Measurements from ENCODE around the gene ZNF771. TPM values are rescaled to one million over a fixed set of nuclear protein-coding genes. Genes with fewer than 3 reads are reported as not detected.

ZNF771 gene
- total RNA-seq = 1 to 10 TPM; 4.2 to 5.2 TPM

DNA sequence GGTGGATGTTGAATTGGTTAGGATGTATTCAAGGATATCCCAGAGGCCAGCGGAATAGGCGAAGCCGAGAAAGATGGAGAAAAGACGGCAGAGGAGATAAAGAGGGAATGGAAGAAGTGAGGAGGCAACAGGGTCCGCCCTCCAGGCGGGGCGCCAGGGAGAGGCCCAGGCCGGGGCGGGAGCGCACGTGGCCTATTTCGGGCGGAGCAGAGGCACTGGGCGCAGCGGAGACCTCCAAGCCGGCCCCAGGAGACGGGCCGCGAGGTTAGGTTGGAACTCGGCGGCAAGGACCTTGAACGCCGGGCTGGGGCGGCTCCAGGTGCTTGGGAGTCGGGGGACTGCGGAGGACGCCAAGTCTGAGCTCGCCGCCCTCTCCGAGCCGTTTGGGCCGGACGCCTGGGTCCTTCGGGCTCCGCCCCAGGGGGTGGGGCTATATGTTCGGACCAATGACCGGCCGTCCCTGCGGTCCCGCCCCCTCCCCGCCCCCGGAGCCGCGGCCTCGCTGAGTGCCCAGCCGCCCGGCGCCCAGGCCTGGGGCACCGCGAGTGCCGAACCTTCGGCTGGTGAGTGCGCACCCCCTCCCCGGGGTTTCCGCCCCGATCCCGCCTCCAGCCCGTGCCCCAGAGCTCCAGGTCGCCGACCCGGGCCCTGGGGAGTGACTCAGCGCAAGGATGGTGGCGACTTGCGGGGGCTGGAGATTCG, at the start of gene ZNF771:
Gene ZNF771 (plus strand): TSS at position 505 of the 702 bp plus-strand sequence. CDS start 448 bp downstream, outside the sequence.
- DNase-seq = peak; percentile 90
- Mint-ChIP-seq H3K27me3 (peaks cover 3% of the 10 kb centered on the region), H3K4me1 (peaks cover 30% of the 10 kb centered on the region), H3K36me3 (peaks cover 6% of the 10 kb centered on the region), H3K9me3 (no peaks in the 10 kb centered on the region), H3K27ac (peak within 1 kb of the TSS; percentile 99), H3K4me3 (peak within 1 kb of the TSS; percentile 98)

DNA sequence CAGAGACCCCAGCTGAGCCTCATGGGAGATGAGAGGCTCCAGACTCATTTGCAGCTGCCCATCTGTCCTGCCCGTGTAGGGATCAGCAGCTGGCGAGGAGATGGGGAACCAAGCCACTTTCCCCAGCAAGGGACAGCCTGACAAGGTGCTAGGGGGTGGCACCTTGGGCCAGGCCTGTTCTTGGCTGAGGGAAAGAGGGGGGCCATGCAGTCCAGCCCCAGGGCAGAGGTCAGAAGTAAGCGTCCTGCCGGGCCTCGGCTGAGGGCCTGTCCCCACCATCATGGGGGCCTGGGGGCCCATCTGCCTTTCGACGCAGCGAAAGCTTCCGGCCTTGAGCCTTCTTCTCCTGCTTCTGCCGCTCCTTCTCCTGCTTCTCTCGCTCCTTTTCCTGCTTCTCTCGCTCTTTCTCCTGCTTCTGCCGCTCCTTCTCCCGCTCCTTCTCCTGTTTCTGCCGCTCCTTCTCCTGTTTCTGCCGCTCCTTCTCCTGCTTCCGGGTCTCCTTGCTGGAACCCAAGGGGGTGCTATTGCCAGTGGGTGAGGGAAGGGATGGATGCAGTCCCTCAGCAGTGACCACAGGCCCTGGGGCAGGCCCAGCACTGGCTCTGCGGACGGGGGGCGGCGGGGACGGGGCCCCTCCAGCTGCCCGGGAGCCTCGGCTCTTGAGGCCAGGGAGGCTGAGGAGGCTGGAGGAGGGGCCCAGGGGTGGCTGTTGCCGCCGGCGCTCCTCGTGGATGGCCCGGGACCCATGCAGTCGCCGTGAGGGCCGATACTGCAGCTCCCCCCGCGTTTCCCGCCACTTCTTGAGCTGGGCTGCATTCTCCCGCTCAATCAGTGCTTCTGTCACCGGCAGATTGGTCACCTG, 49.5 kb upstream of the ZNF771 start:
- no peaks in the 10 kb centered on the region for H3K9me3 Mint-ChIP-seq
- DNase-seq = no peak
- no peaks in the 10 kb centered on the region for H3K27me3 Mint-ChIP-seq
- no peak overlapping the region for H3K4me3 Mint-ChIP-seq
- H3K36me3 Mint-ChIP-seq = peaks cover 11% of the 10 kb centered on the region
- H3K4me1 Mint-ChIP-seq = peaks cover 25% of the 10 kb centered on the region
- no peak overlapping the region for H3K27ac Mint-ChIP-seq

DNA sequence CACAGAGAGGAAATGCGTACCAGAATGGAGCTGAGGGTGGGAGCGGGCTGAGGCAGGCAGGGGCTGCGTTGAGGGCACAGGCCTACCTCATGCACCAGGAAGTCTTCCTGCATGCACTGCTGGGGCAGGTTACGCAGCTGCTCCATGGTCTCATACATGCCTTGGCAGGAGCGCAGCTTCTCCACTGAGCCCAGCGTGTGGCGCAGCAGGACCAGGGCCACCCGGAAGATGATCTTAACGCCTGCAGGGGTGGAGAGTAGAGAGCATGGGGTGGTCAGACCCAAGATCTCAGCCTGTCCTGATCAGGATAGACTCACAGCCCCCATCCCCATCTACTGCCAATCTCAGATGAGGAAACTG, 48.8 kb upstream of the ZNF771 start:
- Mint-ChIP-seq H3K27ac (no peak overlapping the region), H3K9me3 (no peaks in the 10 kb centered on the region)
- DNase-seq = no peak

DNA sequence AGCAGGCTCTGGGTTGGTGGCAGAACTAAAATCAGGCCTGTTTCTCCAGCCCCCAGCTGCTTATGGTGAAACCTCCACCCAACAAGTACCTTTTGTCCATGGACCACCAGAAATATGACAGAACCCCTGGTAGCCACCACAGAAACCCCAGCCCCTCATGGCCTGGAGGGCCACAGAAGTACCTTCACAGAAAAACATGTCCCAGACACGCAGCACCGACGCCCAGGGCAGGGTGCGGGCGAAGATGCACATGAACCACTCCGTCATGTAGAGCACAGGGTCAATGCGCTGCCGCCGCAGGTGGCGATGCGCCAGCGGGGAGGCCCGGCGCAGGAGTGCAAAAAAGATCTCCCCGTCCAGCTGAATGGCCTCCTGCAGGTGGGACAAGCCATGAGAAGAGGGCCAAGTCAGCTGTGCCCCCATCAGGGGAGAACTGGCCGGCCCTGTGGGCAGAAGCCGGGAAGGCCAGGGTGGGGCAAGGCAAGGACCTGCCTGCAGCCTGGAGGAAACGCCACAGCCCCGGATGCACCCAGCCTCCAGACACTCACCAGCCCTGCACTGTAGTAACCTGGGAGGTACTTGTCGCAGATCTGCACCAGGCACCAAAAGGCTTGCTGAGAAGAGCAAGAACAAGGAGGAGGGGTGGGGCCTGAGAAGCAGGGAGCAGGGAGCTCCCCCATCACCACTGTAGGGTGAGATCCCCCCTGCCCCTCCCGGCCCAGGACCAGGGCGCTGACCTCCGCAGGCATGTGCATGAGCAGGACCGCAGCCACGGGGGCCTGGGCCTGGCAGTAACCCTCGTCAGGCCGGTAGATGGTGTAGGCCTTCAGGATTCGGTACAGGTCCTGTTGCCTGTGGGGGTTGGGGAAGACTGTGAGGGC, 48.2 kb upstream of the ZNF771 start:
- Mint-ChIP-seq H3K36me3 (peaks cover 12% of the 10 kb centered on the region), H3K27me3 (no peaks in the 10 kb centered on the region), H3K4me1 (peaks cover 20% of the 10 kb centered on the region), H3K27ac (no peak overlapping the region), H3K9me3 (no peaks in the 10 kb centered on the region), H3K4me3 (no peak overlapping the region)
- no peak for DNase-seq

More for the DNA sequence above, 48.8 kb upstream of the ZNF771 start:
- no peaks in the 10 kb centered on the region for H3K27me3 Mint-ChIP-seq
- peaks cover 22% of the 10 kb centered on the region for H3K4me1 Mint-ChIP-seq
- H3K36me3 Mint-ChIP-seq = peaks cover 12% of the 10 kb centered on the region
- H3K4me3 Mint-ChIP-seq = no peak overlapping the region

DNA sequence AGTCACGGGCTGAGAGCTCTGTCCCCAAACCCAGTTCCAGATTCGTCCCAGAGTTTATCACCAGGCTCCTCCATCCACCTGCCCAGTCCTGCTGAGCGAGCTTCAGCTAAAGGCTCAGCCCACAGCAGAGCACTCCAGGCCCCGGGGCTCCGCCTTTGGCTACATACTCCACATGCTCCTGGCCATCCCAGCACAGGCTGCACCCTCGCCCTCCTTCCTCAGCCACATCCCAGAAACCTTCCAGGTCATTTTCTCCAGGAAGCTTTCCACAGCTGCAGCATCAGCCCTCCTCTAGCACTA, 47.6 kb upstream of the ZNF771 start:
- no peak for DNase-seq
- Mint-ChIP-seq H3K27me3 (no peaks in the 10 kb centered on the region), H3K4me1 (peaks cover 16% of the 10 kb centered on the region), H3K9me3 (no peaks in the 10 kb centered on the region), H3K36me3 (peaks cover 12% of the 10 kb centered on the region), H3K4me3 (no peak overlapping the region), H3K27ac (no peak overlapping the region)

DNA sequence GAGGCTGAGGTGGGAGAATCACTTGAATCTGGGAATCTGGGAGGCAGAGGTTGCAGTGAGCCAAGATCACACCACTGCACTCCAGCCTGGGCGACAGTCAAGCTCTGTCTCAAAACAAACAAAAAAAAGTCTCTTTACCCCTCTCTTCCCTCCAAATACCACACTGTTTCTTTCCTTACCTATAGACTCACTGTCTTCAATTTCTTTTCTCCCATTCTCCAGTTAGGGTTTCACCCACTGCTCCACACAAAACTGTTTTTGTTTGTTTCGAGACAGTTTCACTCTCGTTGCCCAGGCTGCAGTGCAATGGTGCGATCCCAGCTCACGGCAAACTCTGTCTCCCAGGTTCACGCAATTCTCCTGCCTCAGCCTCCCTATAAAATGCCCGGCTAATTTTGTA, 46.2 kb upstream of the ZNF771 start:
- Mint-ChIP-seq H3K4me3 (no peak overlapping the region), H3K9me3 (no peaks in the 10 kb centered on the region), H3K27ac (no peak overlapping the region), H3K4me1 (peaks cover 11% of the 10 kb centered on the region), H3K27me3 (no peaks in the 10 kb centered on the region), H3K36me3 (peaks cover 15% of the 10 kb centered on the region)
- DNase-seq = no peak

DNA sequence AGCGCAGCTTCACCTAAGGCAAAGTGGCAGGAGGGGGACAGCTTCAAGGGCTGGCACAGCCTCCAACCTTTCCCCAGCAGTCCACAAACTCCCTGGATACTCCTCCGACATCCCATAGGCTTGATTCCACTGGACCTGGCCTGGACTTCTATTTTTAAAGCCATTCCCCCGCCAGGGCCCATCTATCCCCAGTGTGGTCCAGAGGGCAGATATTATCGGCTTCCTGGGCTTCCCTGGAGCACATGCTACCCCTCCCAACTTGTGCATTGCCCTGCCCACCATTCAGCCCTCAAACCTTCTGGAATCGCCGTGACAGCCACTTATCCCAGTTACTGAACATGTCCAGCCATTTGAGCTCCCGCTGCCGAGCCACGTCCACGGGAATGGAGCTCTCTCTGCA, 42.2 kb upstream of the ZNF771 start:
- Mint-ChIP-seq H3K27ac (no peak overlapping the region), H3K27me3 (no peaks in the 10 kb centered on the region), H3K4me3 (no peak overlapping the region), H3K36me3 (peaks cover 20% of the 10 kb centered on the region), H3K4me1 (peaks cover 26% of the 10 kb centered on the region), H3K9me3 (no peaks in the 10 kb centered on the region)
- DNase-seq = no peak

DNA sequence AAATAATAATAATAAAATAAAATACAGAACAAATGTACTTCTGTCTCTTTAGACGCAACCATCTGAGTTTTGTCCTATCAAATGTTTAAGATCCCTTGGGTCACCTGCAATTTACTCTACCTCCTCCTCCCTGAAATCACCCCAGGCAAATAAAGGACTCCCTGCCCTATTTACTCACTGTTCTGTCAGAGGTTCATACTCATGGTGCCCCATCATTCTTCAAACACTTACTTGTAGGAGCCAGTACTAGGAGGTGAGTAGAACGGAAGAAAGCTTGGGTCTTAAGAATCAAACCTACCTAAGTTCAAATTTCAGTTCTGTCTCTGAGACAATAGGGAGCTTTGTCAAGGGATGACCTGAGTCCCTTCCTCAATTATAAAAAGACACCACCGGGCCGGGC, 40.9 kb upstream of the ZNF771 start:
- DNase-seq = no peak
- H3K27me3 Mint-ChIP-seq = peaks cover 4% of the 10 kb centered on the region
- peak overlapping the region; percentile 93 for H3K4me3 Mint-ChIP-seq
- H3K9me3 Mint-ChIP-seq = no peaks in the 10 kb centered on the region
- peaks cover 20% of the 10 kb centered on the region for H3K36me3 Mint-ChIP-seq
- no peak overlapping the region for H3K27ac Mint-ChIP-seq
- H3K4me1 Mint-ChIP-seq = peaks cover 30% of the 10 kb centered on the region

DNA sequence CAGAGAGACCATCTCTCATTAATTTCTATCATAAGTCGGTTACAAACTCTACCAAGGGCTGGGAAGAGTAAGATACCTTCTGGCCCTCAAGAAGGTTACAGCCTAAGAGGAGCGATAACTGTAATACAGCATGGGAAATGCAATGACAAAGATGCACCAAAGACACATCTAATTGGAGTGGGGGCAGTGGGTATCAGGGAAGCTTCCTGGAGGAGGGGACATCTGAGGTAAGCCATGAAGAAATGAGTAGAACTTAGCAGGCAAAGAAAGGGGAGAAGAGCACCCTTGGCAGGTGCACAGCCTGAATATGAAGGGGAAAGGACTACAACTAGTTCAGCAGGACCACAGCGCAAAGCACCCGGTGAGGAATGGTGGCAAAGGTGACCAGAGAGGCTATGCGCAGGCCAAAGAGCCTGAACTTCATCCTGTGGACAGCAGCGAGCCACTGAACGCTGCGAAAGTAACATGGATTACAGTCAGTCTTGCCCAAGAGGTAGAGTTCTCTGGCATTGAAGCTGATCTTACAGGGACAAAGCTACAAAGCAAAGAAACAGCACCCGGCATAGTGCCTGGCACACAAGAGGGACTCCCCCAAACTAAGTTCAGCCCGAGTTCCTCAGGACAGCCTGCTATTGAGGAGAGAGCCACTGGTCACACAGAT, 39.9 kb upstream of the ZNF771 start:
- H3K4me1 Mint-ChIP-seq = peaks cover 38% of the 10 kb centered on the region
- H3K36me3 Mint-ChIP-seq = peaks cover 18% of the 10 kb centered on the region

DNA sequence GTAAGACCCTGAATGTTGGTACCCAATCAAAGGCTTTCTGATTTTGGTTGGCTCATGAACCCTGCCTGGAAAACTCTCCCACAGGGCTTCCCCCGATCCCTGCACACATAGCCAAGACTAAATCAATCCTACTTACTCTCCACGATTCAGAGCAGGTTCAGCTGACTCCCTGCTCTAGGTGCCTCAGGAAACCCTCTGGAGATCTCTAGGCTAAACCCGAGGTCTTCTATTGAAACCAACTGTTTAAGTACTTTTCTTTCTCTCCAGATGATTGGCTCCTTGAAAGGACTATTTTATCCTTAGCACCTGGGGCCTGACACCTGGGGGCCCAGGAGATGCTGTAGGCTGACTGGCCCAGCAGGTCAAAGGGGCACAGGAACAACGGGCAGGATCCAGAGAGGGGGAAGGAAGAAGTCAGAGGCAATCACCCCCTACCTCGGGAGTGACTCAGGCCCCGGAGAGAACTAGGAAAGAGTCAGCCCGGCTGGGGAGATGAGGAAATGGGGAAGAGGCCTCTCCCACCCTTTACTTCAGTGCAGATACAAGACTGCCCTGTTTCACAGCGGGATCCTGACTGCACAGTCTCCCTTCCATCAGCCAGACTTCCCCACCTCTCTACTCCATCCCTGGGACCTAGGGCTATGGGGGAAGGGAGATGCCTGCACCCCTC, 39.1 kb upstream of the ZNF771 start:
- DNase-seq = no peak
- Mint-ChIP-seq H3K27me3 (peaks cover 4% of the 10 kb centered on the region), H3K27ac (peak overlapping the region; percentile 78), H3K9me3 (no peaks in the 10 kb centered on the region), H3K4me3 (peak overlapping the region; percentile 93), H3K4me1 (peaks cover 38% of the 10 kb centered on the region), H3K36me3 (peaks cover 14% of the 10 kb centered on the region)

More for the DNA sequence above, 39.9 kb upstream of the ZNF771 start:
- Mint-ChIP-seq H3K27me3 (peaks cover 4% of the 10 kb centered on the region), H3K9me3 (no peaks in the 10 kb centered on the region), H3K27ac (no peak overlapping the region), H3K4me3 (peak overlapping the region; percentile 93)
- no peak for DNase-seq

DNA sequence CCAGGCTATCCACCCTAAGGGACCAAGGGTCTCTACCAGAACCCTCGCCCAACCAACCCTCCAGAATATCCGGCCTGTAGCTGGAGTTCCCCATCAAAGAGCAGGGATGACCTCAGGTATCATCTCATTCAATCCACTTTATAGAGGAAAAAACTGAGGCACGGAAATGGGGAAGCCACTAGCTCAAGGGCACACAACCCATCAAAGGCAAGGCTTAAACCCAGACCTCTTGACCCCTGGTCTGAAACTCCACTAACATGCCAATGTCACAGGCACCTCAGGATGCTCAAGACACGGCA, 38.7 kb upstream of the ZNF771 start:
- H3K27me3 Mint-ChIP-seq = peaks cover 4% of the 10 kb centered on the region
- H3K4me3 Mint-ChIP-seq = peak overlapping the region; percentile 93
- peaks cover 38% of the 10 kb centered on the region for H3K4me1 Mint-ChIP-seq
- H3K36me3 Mint-ChIP-seq = peaks cover 14% of the 10 kb centered on the region
- H3K9me3 Mint-ChIP-seq = no peaks in the 10 kb centered on the region
- H3K27ac Mint-ChIP-seq = peak overlapping the region; percentile 78
- no peak for DNase-seq

DNA sequence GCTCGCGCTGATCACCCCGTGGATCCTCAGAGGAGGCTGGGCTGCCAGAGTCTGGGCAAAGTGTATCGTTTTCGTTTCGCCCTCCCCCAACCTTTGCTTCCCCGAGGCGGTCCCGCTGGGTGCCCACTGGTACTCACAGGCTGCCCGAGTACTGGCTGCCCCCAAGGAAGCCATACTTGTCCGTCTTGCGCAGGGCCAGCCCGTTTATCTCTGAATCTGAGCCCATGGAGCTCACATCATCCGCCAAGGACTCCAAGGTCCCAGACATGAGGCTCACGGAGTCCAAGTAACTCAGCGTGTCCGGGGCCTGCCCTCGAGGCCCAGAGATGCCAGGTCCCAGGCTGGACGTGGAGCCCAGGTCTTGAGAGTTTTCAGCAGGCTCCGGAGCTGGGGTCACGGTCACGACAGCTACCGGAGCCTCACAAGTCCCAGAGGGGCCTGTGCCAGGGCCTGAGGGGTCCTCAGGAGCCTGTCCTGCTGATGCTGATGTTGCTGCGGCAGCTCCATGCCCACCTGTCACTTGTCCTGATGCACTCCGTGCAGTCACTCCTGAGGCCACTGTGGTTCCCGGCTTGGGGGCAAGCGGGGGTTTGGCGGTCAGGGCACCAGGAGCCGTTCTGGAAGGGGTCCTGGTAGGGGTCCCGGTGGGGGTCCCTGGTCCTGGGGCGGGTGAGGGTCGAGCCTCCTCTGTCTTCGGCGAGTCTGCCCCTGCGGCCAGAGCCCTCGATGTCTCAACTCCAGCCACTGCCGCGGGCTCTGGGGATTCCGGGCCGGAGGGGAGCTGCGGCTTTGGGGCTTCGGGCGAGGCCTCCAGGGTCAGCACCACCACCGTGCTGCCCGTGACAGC, 38.1 kb upstream of the ZNF771 start:
- H3K4me1 Mint-ChIP-seq = peaks cover 38% of the 10 kb centered on the region

DNA sequence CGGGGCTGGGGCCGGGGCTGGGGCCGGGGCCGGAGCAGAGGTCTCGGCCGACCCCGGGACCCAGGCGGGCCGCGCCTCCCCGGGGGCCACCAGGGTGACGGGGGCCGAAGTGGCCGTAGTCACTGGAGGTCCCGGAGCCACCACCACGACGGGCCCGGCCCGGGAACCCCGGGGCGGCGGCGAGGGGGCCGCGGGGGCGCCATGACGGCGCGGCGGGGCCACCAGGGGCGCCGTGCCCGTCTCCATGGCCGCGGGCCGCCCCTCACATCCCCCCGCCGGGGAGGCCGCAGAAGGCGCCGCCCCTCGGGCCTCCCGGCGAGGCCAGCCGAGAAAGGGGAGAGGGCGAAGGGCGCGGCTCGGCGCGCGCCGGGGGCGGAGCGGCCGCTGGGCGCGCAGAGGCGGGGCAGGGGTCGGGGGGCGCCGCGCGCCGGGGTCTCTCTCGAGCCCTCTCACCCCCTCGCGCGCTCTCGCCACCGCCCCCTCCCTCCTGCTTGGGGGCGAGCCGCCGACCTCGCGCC, 37.4 kb upstream of the ZNF771 start:
- peaks cover 14% of the 10 kb centered on the region for H3K36me3 Mint-ChIP-seq
- H3K27ac Mint-ChIP-seq = no peak overlapping the region
- peak overlapping the region; percentile 83 for H3K4me3 Mint-ChIP-seq
- no peaks in the 10 kb centered on the region for H3K9me3 Mint-ChIP-seq
- peaks cover 4% of the 10 kb centered on the region for H3K27me3 Mint-ChIP-seq
- H3K4me1 Mint-ChIP-seq = peaks cover 38% of the 10 kb centered on the region
- no peak for DNase-seq

More for the DNA sequence above, 38.1 kb upstream of the ZNF771 start:
- H3K36me3 Mint-ChIP-seq = peaks cover 14% of the 10 kb centered on the region
- H3K4me3 Mint-ChIP-seq = peak overlapping the region; percentile 93
- peak overlapping the region; percentile 78 for H3K27ac Mint-ChIP-seq
- peak; percentile 41 for DNase-seq
- H3K9me3 Mint-ChIP-seq = no peaks in the 10 kb centered on the region
- H3K27me3 Mint-ChIP-seq = peaks cover 4% of the 10 kb centered on the region

All from activated naive CD8-positive, alpha-beta T cell treated with anti-CD3 and anti-CD28 coated beads for 36 hours (primary cell).